ENCODE results near the gene CYP39A1.

- no peak for TF ChIP-seq CTCF (IDR thresholded peaks at IDR 0.05)
- TF ChIP-seq POLR2A (IDR thresholded peaks at IDR 0.05), result no peak
- no peak for TF ChIP-seq EP300 (IDR thresholded peaks at IDR 0.05)
Measured at GRCh38 chr6:46629691-46630090, 22.9 kb downstream of the CYP39A1 start.
